ENCODE results near the gene INSL3. TPM values are rescaled to one million over a fixed set of nuclear protein-coding genes. Genes with fewer than 3 reads are reported as not detected.

INSL3 gene
- total and polyA plus RNA-seq, 2 of the 13 experiments (the other 11 are each of a cell fraction or from before 2014, with no cell fraction given): 0.30 TPM; not detected in 1

DNA sequence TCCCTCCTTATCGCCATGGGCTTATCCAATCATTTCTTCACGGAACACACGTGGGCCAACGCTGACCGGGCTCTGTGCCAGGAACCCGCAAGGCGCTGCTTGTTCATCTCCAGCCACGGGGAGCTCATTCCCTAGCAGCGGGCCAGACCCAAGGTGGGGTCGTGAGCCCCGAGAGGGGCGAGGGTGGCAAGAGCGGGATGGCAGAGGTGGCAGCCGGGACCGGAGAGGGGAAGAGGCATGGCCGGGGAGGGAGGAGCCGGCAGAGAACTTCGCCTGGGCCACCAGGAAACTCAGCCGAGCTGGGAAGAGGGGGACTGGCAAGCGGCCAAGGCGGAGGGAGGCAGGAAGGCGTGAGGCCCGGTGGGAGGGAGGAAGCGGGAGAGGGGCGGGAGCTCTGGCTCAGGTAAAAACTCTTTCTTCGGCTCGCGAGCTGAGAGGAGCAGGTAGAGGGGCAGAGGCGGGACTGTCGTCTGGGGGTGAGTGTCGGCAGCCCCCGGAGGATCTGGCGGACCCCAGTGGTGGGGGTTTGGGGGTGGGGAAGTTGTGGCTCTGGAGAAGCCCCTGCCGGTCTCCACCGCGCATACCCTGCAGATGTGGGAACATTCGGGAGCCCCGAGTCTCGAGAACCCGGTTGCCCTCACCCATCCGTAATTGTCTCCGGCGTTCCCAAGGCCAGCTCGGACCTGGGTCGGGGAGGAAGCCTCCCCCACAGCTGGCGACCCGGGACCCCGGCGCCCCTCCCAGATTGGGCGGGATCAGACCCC is 26.4 kb downstream of the INSL3 start, which contains the start of gene B3GNT3 (continued):
- TF ChIP-seq HOXA7 (CRISPR knock-in tag; IDR thresholded peaks at IDR 0.05): no peak
- TF ChIP-seq, protein P1, sequence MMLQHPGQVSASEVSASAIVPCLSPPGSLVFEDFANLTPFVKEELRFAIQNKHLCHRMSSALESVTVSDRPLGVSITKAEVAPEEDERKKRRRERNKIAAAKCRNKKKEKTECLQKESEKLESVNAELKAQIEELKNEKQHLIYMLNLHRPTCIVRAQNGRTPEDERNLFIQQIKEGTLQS (CRISPR knock-in tag; IDR thresholded peaks at IDR 0.05): no peak
- TF ChIP-seq RFX5 (IDR thresholded peaks at IDR 0.05; ENCODE audit: low read depth, low read length): no peak
- TF ChIP-seq ZNF501 (CRISPR knock-in tag; IDR thresholded peaks at IDR 0.05): peak; percentile 43; the same call in 1 of the 2 replicates
- no peak for TF ChIP-seq HDAC6 (IDR thresholded peaks at IDR 0.05; ENCODE audit: low read depth, low read length)
- TF ChIP-seq DPF2 (CRISPR knock-in tag; IDR thresholded peaks at IDR 0.05; ENCODE audit: borderline replicate concordance, low read depth): no peak
- TF ChIP-seq ZSCAN22 (CRISPR knock-in tag; IDR thresholded peaks at IDR 0.05): no peak
- TF ChIP-seq ZSCAN25 (CRISPR knock-in tag; IDR thresholded peaks at IDR 0.05): no peak
- TF ChIP-seq ZFP41 (CRISPR knock-in tag; IDR thresholded peaks at IDR 0.05; ENCODE audit: borderline replicate concordance): no peak
- TF ChIP-seq KDM6A (CRISPR knock-in tag; IDR thresholded peaks at IDR 0.05; ENCODE audit: low read depth): 0 out of 2 replicates have a peak, but pooled peaks have one; percentile 27
- TF ChIP-seq, protein P2, sequence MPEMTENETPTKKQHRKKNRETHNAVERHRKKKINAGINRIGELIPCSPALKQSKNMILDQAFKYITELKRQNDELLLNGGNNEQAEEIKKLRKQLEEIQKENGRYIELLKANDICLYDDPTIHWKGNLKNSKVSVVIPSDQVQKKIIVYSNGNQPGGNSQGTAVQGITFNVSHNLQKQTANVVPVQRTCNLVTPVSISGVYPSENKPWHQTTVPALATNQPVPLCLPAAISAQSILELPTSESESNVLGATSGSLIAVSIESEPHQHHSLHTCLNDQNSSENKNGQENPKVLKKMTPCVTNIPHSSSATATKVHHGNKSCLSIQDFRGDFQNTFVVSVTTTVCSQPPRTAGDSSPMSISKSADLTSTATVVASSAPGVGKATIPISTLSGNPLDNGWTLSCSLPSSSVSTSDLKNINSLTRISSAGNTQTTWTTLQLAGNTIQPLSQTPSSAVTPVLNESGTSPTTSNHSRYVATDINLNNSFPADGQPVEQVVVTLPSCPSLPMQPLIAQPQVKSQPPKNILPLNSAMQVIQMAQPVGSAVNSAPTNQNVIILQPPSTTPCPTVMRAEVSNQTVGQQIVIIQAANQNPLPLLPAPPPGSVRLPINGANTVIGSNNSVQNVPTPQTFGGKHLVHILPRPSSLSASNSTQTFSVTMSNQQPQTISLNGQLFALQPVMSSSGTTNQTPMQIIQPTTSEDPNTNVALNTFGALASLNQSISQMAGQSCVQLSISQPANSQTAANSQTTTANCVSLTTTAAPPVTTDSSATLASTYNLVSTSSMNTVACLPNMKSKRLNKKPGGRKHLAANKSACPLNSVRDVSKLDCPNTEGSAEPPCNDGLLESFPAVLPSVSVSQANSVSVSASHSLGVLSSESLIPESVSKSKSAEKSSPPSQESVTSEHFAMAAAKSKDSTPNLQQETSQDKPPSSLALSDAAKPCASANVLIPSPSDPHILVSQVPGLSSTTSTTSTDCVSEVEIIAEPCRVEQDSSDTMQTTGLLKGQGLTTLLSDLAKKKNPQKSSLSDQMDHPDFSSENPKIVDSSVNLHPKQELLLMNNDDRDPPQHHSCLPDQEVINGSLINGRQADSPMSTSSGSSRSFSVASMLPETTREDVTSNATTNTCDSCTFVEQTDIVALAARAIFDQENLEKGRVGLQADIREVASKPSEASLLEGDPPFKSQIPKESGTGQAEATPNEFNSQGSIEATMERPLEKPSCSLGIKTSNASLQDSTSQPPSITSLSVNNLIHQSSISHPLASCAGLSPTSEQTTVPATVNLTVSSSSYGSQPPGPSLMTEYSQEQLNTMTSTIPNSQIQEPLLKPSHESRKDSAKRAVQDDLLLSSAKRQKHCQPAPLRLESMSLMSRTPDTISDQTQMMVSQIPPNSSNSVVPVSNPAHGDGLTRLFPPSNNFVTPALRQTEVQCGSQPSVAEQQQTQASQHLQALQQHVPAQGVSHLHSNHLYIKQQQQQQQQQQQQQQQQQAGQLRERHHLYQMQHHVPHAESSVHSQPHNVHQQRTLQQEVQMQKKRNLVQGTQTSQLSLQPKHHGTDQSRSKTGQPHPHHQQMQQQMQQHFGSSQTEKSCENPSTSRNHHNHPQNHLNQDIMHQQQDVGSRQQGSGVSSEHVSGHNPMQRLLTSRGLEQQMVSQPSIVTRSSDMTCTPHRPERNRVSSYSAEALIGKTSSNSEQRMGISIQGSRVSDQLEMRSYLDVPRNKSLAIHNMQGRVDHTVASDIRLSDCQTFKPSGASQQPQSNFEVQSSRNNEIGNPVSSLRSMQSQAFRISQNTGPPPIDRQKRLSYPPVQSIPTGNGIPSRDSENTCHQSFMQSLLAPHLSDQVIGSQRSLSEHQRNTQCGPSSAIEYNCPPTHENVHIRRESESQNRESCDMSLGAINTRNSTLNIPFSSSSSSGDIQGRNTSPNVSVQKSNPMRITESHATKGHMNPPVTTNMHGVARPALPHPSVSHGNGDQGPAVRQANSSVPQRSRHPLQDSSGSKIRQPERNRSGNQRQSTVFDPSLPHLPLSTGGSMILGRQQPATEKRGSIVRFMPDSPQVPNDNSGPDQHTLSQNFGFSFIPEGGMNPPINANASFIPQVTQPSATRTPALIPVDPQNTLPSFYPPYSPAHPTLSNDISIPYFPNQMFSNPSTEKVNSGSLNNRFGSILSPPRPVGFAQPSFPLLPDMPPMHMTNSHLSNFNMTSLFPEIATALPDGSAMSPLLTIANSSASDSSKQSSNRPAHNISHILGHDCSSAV (CRISPR knock-in tag; IDR thresholded peaks at IDR 0.05; ENCODE audit: borderline replicate concordance): no peak
- no peak for TF ChIP-seq ZNF775 (CRISPR knock-in tag; IDR thresholded peaks at IDR 0.05; ENCODE audit: borderline replicate concordance)
- TF ChIP-seq ZNF326 (CRISPR knock-in tag; IDR thresholded peaks at IDR 0.05; ENCODE audit: borderline replicate concordance): no peak
- no peak for TF ChIP-seq MED8 (CRISPR knock-in tag; IDR thresholded peaks at IDR 0.05; ENCODE audit: insufficient replicate concordance)
- TF ChIP-seq, protein P3, sequence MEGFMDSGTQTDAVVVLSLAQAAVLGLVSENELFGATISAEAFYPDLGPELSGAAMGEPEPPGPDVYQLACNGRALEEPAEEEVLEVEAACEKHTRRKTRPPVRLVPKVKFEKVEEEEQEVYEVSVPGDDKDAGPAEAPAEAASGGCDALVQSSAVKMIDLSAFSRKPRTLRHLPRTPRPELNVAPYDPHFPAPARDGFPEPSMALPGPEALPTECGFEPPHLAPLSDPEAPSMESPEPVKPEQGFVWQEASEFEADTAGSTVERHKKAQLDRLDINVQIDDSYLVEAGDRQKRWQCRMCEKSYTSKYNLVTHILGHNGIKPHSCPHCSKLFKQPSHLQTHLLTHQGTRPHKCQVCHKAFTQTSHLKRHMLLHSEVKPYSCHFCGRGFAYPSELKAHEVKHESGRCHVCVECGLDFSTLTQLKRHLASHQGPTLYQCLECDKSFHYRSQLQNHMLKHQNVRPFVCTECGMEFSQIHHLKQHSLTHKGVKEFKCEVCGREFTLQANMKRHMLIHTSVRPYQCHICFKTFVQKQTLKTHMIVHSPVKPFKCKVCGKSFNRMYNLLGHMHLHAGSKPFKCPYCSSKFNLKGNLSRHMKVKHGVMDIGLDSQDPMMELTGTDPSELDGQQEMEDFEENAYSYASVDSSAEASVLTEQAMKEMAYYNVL (CRISPR knock-in tag; IDR thresholded peaks at IDR 0.05; ENCODE audit: borderline replicate concordance): peak; percentile 66; the same call in 1 of the 2 replicates
